WTC11 (cell line): ENCODE measurements around the gene SGSM2. TPM values are rescaled to one million over a fixed set of nuclear protein-coding genes. Genes with fewer than 3 reads are reported as not detected.

Experiments
- ATAC-seq: fragments of 200-7000 bp; cut with Tn5 transposase; 2 replicates; pipeline ENCODE4 v1.10.0; 2021; ENCODE audit warnings: mild to moderate bottlenecking, moderate library complexity
- CTCF ChIA-PET: fragments of 300-600 bp; sonication (Branson Sonifier 250); formaldehyde crosslinking; loops from one replicate; lab custom pipeline; 2021; ENCODE audit warnings: antibody characterized with exemption; lab: Charles Lee
- POLR2A ChIA-PET: fragments of 350-600 bp; sonication (Branson Sonifier 250); formaldehyde crosslinking; loops from one replicate; lab custom pipeline; 2021; ENCODE audit warnings: antibody characterized with exemption; lab: Charles Lee
- DNase-seq: peaks from one replicate; pipeline ENCODE4 v3.0.0; 2021; ENCODE audit warnings: low spot score
- H3K27ac Mint-ChIP-seq: 2 replicates; pipeline ENCODE4 v1.8.0; 2021; ENCODE audit warnings: mixed read lengths
- H3K27me3 Mint-ChIP-seq: 2 replicates; pipeline ENCODE4 v1.8.0; 2021; ENCODE audit warnings: low read depth, mild to moderate bottlenecking, moderate library complexity, mixed read lengths
- H3K36me3 Mint-ChIP-seq: 2 replicates; pipeline ENCODE4 v1.8.0; 2021; ENCODE audit warnings: mixed read lengths
- H3K4me1 Mint-ChIP-seq: 2 replicates; pipeline ENCODE4 v1.8.0; 2022; ENCODE audit warnings: mixed read lengths
- H3K4me3 Mint-ChIP-seq: 2 replicates; pipeline ENCODE4 v1.8.0; 2021; ENCODE audit warnings: mild to moderate bottlenecking, moderate library complexity, mixed read lengths
- H3K9me3 Mint-ChIP-seq: 2 replicates; pipeline ENCODE4 v1.8.0; 2021; ENCODE audit warnings: mixed read lengths
- CBFB ChIP-seq: sonication (generic); formaldehyde crosslinking; IDR thresholded peaks from 2 replicates; pipeline ENCODE4 v1.8.1; 2022; ENCODE audit warnings: mild to moderate bottlenecking, low read depth, missing genetic modification reagents
- CDX4 ChIP-seq: fragments of 250-450 bp; sonication (Bioruptor Pico); IDR thresholded peaks from 2 replicates; pipeline ENCODE4 v1.9.0; 2021; ENCODE audit warnings: moderate library complexity, mild to moderate bottlenecking, inconsistent platforms, borderline replicate concordance
- CREM ChIP-seq: sonication (generic); formaldehyde crosslinking; IDR thresholded peaks from 2 replicates; pipeline ENCODE4 v1.8.1; 2022; ENCODE audit warnings: mild to moderate bottlenecking, missing genetic modification reagents, moderate library complexity
- CTCF ChIP-seq: fragments of 200-600 bp; IDR thresholded peaks from 2 replicates; pipeline ENCODE4 v1.8.0; 2022; ENCODE audit warnings: antibody characterized with exemption
- FOXK1 ChIP-seq: sonication (generic); formaldehyde crosslinking; IDR thresholded peaks from 2 replicates; pipeline ENCODE4 v1.8.0; 2022; ENCODE audit warnings: mild to moderate bottlenecking, moderate library complexity, missing genetic modification reagents
- JUN ChIP-seq: sonication (generic); formaldehyde crosslinking; IDR thresholded peaks from 2 replicates; pipeline ENCODE4 v1.8.0; 2023; ENCODE audit warnings: mild to moderate bottlenecking, missing genetic modification reagents
- NFYB ChIP-seq: sonication (generic); formaldehyde crosslinking; conservative IDR thresholded peaks from 2 replicates; pipeline ENCODE4 v1.8.0; 2022; ENCODE audit warnings: low read depth, missing genetic modification reagents
- NR1H2 ChIP-seq: sonication (generic); formaldehyde crosslinking; IDR thresholded peaks from 2 replicates; pipeline ENCODE4 v1.9.0; 2021; ENCODE audit warnings: mild to moderate bottlenecking, moderate library complexity, missing genetic modification reagents
- NR2C2 ChIP-seq: sonication (generic); formaldehyde crosslinking; IDR thresholded peaks from 2 replicates; pipeline ENCODE4 v1.8.0; 2022; ENCODE audit warnings: mild to moderate bottlenecking, missing genetic modification reagents
- SMAD4 ChIP-seq: sonication (generic); formaldehyde crosslinking; IDR thresholded peaks from 2 replicates; pipeline ENCODE4 v1.8.0; 2022; ENCODE audit warnings: mild to moderate bottlenecking, missing genetic modification reagents
- TEAD4 ChIP-seq: sonication (generic); formaldehyde crosslinking; IDR thresholded peaks from 2 replicates; pipeline ENCODE4 v1.8.0; 2022; ENCODE audit warnings: mild to moderate bottlenecking, missing genetic modification reagents
- TP53 ChIP-seq: sonication (generic); formaldehyde crosslinking; IDR thresholded peaks from 2 replicates; pipeline ENCODE4 v1.8.1; 2023; ENCODE audit warnings: mild to moderate bottlenecking, missing genetic modification reagents
- ZBTB21 ChIP-seq: sonication (generic); formaldehyde crosslinking; IDR thresholded peaks from 2 replicates; pipeline ENCODE4 v1.8.1; 2023; ENCODE audit warnings: mild to moderate bottlenecking, missing genetic modification reagents, borderline replicate concordance
- ZNF121 ChIP-seq: sonication (generic); formaldehyde crosslinking; IDR thresholded peaks from 2 replicates; pipeline ENCODE4 v1.8.0; 2023; ENCODE audit warnings: missing genetic modification reagents
- ZNF219 ChIP-seq: sonication (generic); formaldehyde crosslinking; IDR thresholded peaks from 2 replicates; pipeline ENCODE4 v1.8.0; 2023; ENCODE audit warnings: missing genetic modification reagents, mild to moderate bottlenecking, borderline replicate concordance
- ZNF512 ChIP-seq: sonication (generic); formaldehyde crosslinking; IDR thresholded peaks from 2 replicates; pipeline ENCODE4 v1.8.1; 2022; ENCODE audit warnings: missing genetic modification reagents, borderline replicate concordance
- total RNA-seq: library from RNA; stranded (reverse); gene quantifications from 3 replicates; pipeline ENCODE4 v1.2.3, GENCODE V29; 2021
- TF ChIP-seq, protein P1 (sequence below): sonication (generic); formaldehyde crosslinking; IDR thresholded peaks from 2 replicates; pipeline ENCODE4 v1.8.1; 2023; ENCODE audit warnings: mild to moderate bottlenecking, missing genetic modification reagents, moderate library complexity
- TF ChIP-seq, protein P2 (sequence below): sonication (generic); formaldehyde crosslinking; IDR thresholded peaks from 2 replicates; pipeline ENCODE4 v1.8.0; 2022; ENCODE audit warnings: mild to moderate bottlenecking, missing genetic modification reagents
- TF ChIP-seq, protein P3 (sequence below): fragments of 250-450 bp; sonication (Bioruptor Pico); IDR thresholded peaks from 2 replicates; pipeline ENCODE4 v1.9.0; 2021; ENCODE audit warnings: mild to moderate bottlenecking
- TF ChIP-seq, protein P4 (sequence below): fragments of 250-450 bp; sonication (Bioruptor Pico); IDR thresholded peaks from 2 replicates; pipeline ENCODE4 v2.1.2; 2022; ENCODE audit warnings: mild to moderate bottlenecking, moderate library complexity

The SGSM2 gene
- total RNA-seq, 1 experiment from 2014 or later, result 50.3 TPM

GRCh38 chr17:2336852-2337543 is at the start of gene SGSM2 (continued):
- TF ChIP-seq CREM (CRISPR knock-in tag) (no peak), FOXK1 (peak; percentile 15; the same call in 1 of the 2 replicates), CDX4 (CRISPR knock-in tag) (no peak), CBFB (no peak), ZNF219 (CRISPR knock-in tag) (no peak), TP53 (CRISPR knock-in tag) (no peak), TEAD4 (CRISPR knock-in tag) (no peak), JUN (no peak)
- TF ChIP-seq, protein P1, sequence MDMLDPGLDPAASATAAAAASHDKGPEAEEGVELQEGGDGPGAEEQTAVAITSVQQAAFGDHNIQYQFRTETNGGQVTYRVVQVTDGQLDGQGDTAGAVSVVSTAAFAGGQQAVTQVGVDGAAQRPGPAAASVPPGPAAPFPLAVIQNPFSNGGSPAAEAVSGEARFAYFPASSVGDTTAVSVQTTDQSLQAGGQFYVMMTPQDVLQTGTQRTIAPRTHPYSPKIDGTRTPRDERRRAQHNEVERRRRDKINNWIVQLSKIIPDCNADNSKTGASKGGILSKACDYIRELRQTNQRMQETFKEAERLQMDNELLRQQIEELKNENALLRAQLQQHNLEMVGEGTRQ, result 0 out of 2 replicates have a peak, but pooled peaks have one; percentile 21
- TF ChIP-seq, protein P2, sequence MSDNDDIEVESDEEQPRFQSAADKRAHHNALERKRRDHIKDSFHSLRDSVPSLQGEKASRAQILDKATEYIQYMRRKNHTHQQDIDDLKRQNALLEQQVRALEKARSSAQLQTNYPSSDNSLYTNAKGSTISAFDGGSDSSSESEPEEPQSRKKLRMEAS (CRISPR knock-in tag), result no peak

DNA sequence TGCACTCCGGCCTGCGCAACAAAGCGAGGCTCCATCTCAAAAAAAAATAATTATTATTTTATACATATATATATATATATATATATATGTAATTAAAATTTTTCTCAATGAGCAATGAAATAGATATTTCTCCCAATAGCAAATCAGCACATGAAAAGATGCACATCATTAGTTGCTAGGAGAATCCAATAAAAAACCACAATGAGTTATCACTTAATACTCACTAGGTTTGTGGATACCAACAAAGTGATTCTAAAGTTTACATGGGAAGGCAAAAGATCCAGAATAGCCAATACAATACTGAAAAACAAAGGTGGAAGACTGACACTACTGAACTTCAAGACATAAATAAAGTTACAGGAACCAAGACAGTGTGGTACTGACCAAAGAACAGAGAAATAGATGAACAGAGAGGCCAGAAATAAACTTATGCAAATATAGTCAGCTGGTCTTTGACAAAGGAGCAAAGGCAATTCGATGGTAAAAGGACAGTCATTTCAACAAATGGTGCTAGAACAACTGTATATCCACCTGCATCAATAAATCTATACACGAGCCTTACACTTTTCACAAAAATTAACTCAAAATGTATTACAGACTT is 47.3 kb upstream of the SGSM2 start:
- Mint-ChIP-seq H3K4me1 (no peaks in the 10 kb centered on the region), H3K9me3 (no peaks in the 10 kb centered on the region), H3K36me3 (peaks cover 53% of the 10 kb centered on the region), H3K27me3 (no peaks in the 10 kb centered on the region), H3K27ac (no peak overlapping the region), H3K4me3 (no peak overlapping the region)
- DNase-seq (no peak), ATAC-seq (no peak)
- TF ChIP-seq ZBTB21 (CRISPR knock-in tag) (no peak), NR1H2 (CRISPR knock-in tag) (no peak)
- TF ChIP-seq, protein P3, sequence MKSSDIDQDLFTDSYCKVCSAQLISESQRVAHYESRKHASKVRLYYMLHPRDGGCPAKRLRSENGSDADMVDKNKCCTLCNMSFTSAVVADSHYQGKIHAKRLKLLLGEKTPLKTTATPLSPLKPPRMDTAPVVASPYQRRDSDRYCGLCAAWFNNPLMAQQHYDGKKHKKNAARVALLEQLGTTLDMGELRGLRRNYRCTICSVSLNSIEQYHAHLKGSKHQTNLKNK (CRISPR knock-in tag), result no peak
- POLR2A ChIA-PET, result no interaction called here
- CTCF ChIA-PET, result no interaction called here

- ChIA-PET POLR2A (no interaction called here), CTCF (interaction anchor here (1.0 kb wide), 1 partner anchor 61 kb away, joined by 3 read pairs; no protein-coding TSS in a partner anchor)
- DNase-seq (no peak), ATAC-seq (no peak)
- H3K36me3 Mint-ChIP-seq, result peaks cover 64% of the 10 kb centered on the region
- no peaks in the 10 kb centered on the region for H3K27me3 Mint-ChIP-seq
- no peaks in the 10 kb centered on the region for H3K4me1 Mint-ChIP-seq
- H3K27ac Mint-ChIP-seq, result no peak overlapping the region
- H3K4me3 Mint-ChIP-seq, result no peak overlapping the region
- no peak for TF ChIP-seq ZNF121 (CRISPR knock-in tag)
- no peak for TF ChIP-seq SMAD4 (CRISPR knock-in tag)
- no peaks in the 10 kb centered on the region for H3K9me3 Mint-ChIP-seq
These were observed 45.2 kb upstream of the SGSM2 start for GRCh38 chr17:2292100-2292499.

GRCh38 chr17:2295575-2295974 is 41.7 kb upstream of the SGSM2 start:
- DNase-seq, result no peak
- peaks cover 70% of the 10 kb centered on the region for H3K36me3 Mint-ChIP-seq
- TF ChIP-seq NR2C2 (CRISPR knock-in tag), result no peak
- no peak for TF ChIP-seq NFYB (CRISPR knock-in tag)
- no peak for TF ChIP-seq CTCF
- TF ChIP-seq, protein P4, sequence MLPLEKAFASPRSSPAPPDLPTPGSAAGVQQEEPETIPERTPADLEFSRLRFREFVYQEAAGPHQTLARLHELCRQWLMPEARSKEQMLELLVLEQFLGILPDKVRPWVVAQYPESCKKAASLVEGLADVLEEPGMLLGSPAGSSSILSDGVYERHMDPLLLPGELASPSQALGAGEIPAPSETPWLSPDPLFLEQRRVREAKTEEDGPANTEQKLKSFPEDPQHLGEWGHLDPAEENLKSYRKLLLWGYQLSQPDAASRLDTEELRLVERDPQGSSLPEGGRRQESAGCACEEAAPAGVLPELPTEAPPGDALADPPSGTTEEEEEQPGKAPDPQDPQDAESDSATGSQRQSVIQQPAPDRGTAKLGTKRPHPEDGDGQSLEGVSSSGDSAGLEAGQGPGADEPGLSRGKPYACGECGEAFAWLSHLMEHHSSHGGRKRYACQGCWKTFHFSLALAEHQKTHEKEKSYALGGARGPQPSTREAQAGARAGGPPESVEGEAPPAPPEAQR (CRISPR knock-in tag), result no peak
- no peak for TF ChIP-seq ZNF512 (CRISPR knock-in tag)
- TF ChIP-seq, all 79 proteins: peak for 0
- POLR2A ChIA-PET, result no interaction called here
- H3K9me3 Mint-ChIP-seq, result no peaks in the 10 kb centered on the region
- no peak overlapping the region for H3K27ac Mint-ChIP-seq
- H3K4me1 Mint-ChIP-seq, result no peaks in the 10 kb centered on the region
- ATAC-seq, result no peak
- H3K27me3 Mint-ChIP-seq, result no peaks in the 10 kb centered on the region
- no peak overlapping the region for H3K4me3 Mint-ChIP-seq
- CTCF ChIA-PET, result interaction anchor here (0.6 to 1.1 kb wide), 2 partner anchors 13 to 57 kb away, joined by 3 to 4 read pairs; no protein-coding TSS in a partner anchor
